Transverse colon (tissue), 4 donors: ENCODE data around the gene ERCC5. TPM values are rescaled to one million over a fixed set of nuclear protein-coding genes. Genes with fewer than 3 reads are reported as not detected.

Experiments
- DNase-seq: peaks from one replicate; pipeline ENCODE4 v3.0.0-alpha.2; 2019
- H3K27ac ChIP-seq, 4 donors: fragments of 200-600 bp; sonication (generic); 2 replicates each; pipeline ENCODE4 v1.5.1; 2016 to 2018; ENCODE audit warnings: inconsistent platforms in 4 of 4
- H3K27me3 ChIP-seq: fragments of 200-600 bp; sonication (generic); 2 replicates; pipeline ENCODE4 v1.5.1; 2017; ENCODE audit warnings: inconsistent platforms
- H3K36me3 ChIP-seq, 4 donors: fragments of 200-600 bp; sonication (generic); 2 replicates each; pipeline ENCODE4 v1.5.1; 2017 to 2019; ENCODE audit warnings: inconsistent platforms in 4 of 4
- H3K4me1 ChIP-seq, 4 donors: fragments of 200-600 bp; sonication (generic); 2 replicates each; pipeline ENCODE4 v1.5.1; 2017 to 2020; ENCODE audit warnings: inconsistent platforms in 4 of 4
- H3K4me3 ChIP-seq, 4 donors: fragments of 200-600 bp; sonication (generic); 1 replicate in 1 of 4; 2 replicates in 3 of 4; pipeline versions ENCODE4 v1.5.1 to v1.6.1; 2017 to 2019; ENCODE audit warnings: inconsistent platforms in 4 of 4
- H3K9me3 ChIP-seq, 2 donors: fragments of 200-600 bp; sonication (generic); 2 replicates each; pipeline ENCODE4 v1.5.1; 2017 to 2019; ENCODE audit warnings: inconsistent platforms in 2 of 2
- CTCF ChIP-seq, 5 experiments: fragments of 200-600 bp in 3 of 5; fragments of 450-650 bp in 2 of 5; sonication (generic) in 3 of 5; IDR thresholded peaks; 1 replicate in 2 of 5; 2 replicates in 3 of 5; pipeline ENCODE4 v1.5.1; 2016 to 2017; ENCODE audit warnings: antibody characterized with exemption in 5 of 5, inconsistent platforms in 3 of 5, mild to moderate bottlenecking in 2 of 5, moderate library complexity in 1 of 5
- EP300 ChIP-seq: sonication (generic); formaldehyde crosslinking; IDR thresholded peaks from one replicate; pipeline ENCODE4 v1.6.1; 2017; ENCODE audit warnings: antibody characterized with exemption, low read depth
- POLR2A ChIP-seq: fragments of 450-650 bp; IDR thresholded peaks from one replicate; pipeline ENCODE4 v1.6.1; 2016; ENCODE audit warnings: antibody characterized with exemption, mild to moderate bottlenecking, moderate library complexity
- POLR2AphosphoS5 ChIP-seq, 3 donors: sonication (generic); formaldehyde crosslinking; IDR thresholded peaks; one replicate each; pipeline ENCODE4 v1.6.1; 2016; ENCODE audit warnings: antibody characterized with exemption in 3 of 3
- WGBS, 2 donors: methylation state at CpG; one replicate each; pipeline ENCODE4 v1.1.5; 2018; ENCODE audit warnings: low coverage in 1 of 2; 5-methylcytosine and 5-hydroxymethylcytosine counted together
- in situ Hi-C, 4 donors: fragments of 200-750 bp; cut with MboI; loops; one replicate each; pipeline versions ENCODE4 v1.15.0 to v1.15.1; 2017; ENCODE audit warnings: low sequenced_read_pairs in 3 of 4, low pct_ligation_motif_present in 1 of 4, low pct_unique_long_range_greater_than_20kb in 1 of 4
- intact Hi-C: fragments of 100-400 bp; cut with DNase I; formaldehyde crosslinking; loops from one replicate; pipeline ENCODE4 v1.15.1; 2023; ENCODE audit warnings: low total_unique reads
- total RNA-seq, 4 donors: library from RNA; depleted of rRNA; stranded (reverse); fragments of >200 nt; gene quantifications; one replicate each; pipeline ENCODE4 v1.1.0, GENCODE V29; 2016

ERCC5 gene
- total RNA-seq, 4 donors from 2014 or later, result 64.4 to 116 (median 84.9) TPM

DNA sequence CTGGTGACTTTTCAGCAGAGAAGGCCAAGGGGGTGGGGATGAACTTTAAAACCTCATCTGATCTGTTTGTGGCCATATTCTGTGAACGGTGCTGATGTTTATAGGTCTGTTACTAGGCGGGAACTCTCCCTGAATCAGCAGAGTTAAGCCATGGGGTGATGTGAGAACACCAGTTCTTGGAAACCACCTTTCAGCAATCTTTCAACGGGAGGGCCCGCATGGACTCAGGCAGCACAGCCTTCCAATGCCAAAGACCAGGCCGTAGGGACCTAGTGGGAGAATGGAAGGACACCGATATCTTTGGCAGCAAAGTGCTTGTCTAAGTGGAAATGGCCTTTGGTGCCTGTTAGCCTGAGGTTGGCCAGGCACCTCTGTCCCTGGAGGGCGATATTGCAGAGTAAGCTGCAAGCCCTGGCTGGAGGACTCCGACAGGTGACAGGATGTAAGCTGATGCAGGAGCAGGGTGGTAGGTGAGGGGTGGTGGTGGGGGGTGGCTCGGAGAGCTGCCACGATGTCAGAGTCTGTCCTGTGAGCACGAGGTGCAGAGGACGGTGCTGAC, 57.0 kb downstream of the ERCC5 start:
- H3K36me3 ChIP-seq, result no peaks in the 10 kb centered on the region
- H3K9me3 ChIP-seq, result no peaks in the 10 kb centered on the region
- TF ChIP-seq POLR2A (no peak), CTCF (IDR thresholded peaks at IDR 0.05) (no peak), EP300 (no peak), POLR2AphosphoS5 (IDR thresholded peaks at IDR 0.05) (no peak)
- no peak overlapping the region for H3K4me3 ChIP-seq
- peaks cover 0 to 20% (median 7%) of the 10 kb centered on the region in 4 donors for H3K4me1 ChIP-seq
- no peak overlapping the region for H3K27ac ChIP-seq
- WGBS, 2 donors, result 60 to 83% methylated on average over 1 to 12 of the region's 12 CpGs
- intact Hi-C loops (no loop called here), in situ Hi-C loops (loop anchor here in 1 of 4 donors (25.0 kb wide), 1 partner anchor 234 kb away; no protein-coding TSS in a partner anchor)
- no peak for DNase-seq
- H3K27me3 ChIP-seq, result no peaks in the 10 kb centered on the region

DNA sequence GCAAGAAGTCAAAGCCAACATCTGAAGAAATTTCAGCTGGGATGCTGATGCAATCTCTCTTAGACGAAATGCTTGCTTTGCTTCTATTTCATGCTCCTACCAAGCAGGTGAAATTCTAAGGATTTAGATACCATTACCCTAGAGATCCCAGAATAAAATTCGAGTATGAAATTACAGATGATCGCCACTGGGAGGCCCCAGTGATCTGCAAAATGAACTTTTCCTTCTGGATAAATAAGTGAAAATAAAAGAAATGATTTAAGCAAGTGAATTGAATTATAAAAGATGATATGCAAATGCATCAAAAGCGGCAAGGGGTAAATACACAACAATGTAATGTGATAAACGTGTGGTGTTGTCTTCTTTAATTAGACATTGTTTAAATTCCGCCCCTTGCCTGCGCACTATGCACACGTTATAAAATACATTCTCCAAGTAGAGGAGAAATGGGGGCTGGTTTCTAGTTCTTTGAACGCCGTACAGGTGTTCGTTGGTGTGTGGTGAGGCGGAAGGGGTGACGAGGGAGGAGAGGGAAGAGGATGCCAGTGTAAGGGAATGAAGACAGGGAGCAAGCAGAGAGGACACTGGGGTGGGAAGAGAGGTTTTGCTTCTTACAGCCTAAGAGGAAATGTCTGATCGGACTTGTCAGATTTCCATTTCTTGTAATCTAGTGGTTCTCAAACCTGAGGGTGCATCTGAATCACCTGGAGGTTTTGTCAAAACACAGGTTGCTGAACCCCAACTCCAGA, 58.0 kb downstream of the ERCC5 start:
- in situ Hi-C loops (loop anchor here in 1 of 4 donors (25.0 kb wide), 1 partner anchor 233 kb away; no protein-coding TSS in a partner anchor), intact Hi-C loops (no loop called here)
- Histone ChIP-seq H3K9me3 (no peaks in the 10 kb centered on the region), H3K4me1 (peaks cover 0 to 20% (median 7%) of the 10 kb centered on the region in 4 donors), H3K27ac (no peak overlapping the region), H3K27me3 (no peaks in the 10 kb centered on the region), H3K36me3 (no peaks in the 10 kb centered on the region), H3K4me3 (no peak overlapping the region)
- TF ChIP-seq CTCF (IDR thresholded peaks at IDR 0.05) (peak; percentile 31 to 42 (median 41)), POLR2A (no peak)
- DNase-seq, result no peak
- 46 to 51% methylated on average over 13 to 14 of the region's 14 CpGs for WGBS, 2 donors

DNA sequence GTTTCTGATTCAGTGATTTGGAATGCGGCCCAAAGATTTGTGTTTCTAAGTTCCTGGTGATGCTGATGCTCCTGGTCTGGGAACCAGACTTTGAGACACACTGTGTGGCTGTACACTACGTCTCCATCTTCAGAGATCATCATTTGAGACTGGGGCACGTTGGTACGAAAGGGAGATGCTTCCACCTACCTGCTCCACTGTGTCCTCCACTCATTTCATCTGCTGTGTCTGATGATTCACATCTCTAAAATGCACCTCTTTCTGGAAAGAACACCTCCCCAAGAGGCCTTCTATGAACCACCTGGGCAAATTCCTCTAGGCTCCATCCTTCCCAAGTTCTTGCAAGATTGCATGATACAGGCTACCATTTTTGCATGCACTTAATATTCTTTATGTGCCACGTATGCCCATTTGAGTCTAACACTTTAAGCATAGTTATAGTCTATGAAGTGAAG, 58.6 kb downstream of the ERCC5 start:
- intact Hi-C loops, result no loop called here

More for the DNA sequence above, 58.6 kb downstream of the ERCC5 start:
- DNase-seq, result no peak
- no peaks in the 10 kb centered on the region for H3K36me3 ChIP-seq
- no peaks in the 10 kb centered on the region for H3K27me3 ChIP-seq
- peaks cover 0 to 20% (median 6%) of the 10 kb centered on the region in 4 donors for H3K4me1 ChIP-seq
- H3K27ac ChIP-seq, result no peak overlapping the region
- H3K4me3 ChIP-seq, result no peak overlapping the region
- in situ Hi-C loops, result loop anchor here in 1 of 4 donors (25.0 kb wide), 1 partner anchor 233 kb away; no protein-coding TSS in a partner anchor
- H3K9me3 ChIP-seq, result no peaks in the 10 kb centered on the region
- TF ChIP-seq CTCF (IDR thresholded peaks at IDR 0.05) (no peak), POLR2A (no peak), EP300 (no peak), POLR2AphosphoS5 (IDR thresholded peaks at IDR 0.05) (no peak)
- WGBS, 2 donors, result 84% methylated on average over 3 to 5 of the region's 5 CpGs
